ENCODE measurements around the gene ZNF385A.

Gene ZNF385A

GRCh38 chr12:54325442-54326109 lies 59.0 kb downstream of the ZNF385A start:
- TF ChIP-seq USF1 (IDR thresholded peaks at IDR 0.05): peak; percentile 32; the same call in 1 of the 2 replicates
- peak; percentile 32; the same call in 1 of the 2 replicates for TF ChIP-seq MAX (IDR thresholded peaks at IDR 0.05)

- TF ChIP-seq REST (IDR thresholded peaks at IDR 0.05; ENCODE audit: low read depth) (no peak), FOXM1 (IDR thresholded peaks at IDR 0.05; ENCODE audit: borderline replicate concordance, low read depth) (peak; percentile 75), TCF12 (IDR thresholded peaks at IDR 0.05; ENCODE audit: low read depth) (no peak), YY1 (IDR thresholded peaks at IDR 0.05; ENCODE audit: low read depth) (peak; percentile 96), EP300 (IDR thresholded peaks at IDR 0.05; ENCODE audit: borderline replicate concordance) (no peak), CREB1 (IDR thresholded peaks at IDR 0.05; ENCODE audit: low read depth) (peak; percentile 79; the same call in 1 of the 2 replicates), NFIC (IDR thresholded peaks at IDR 0.05) (no peak), TAF1 (IDR thresholded peaks at IDR 0.05; ENCODE audit: low read depth) (peak; percentile 97), USF1 (IDR thresholded peaks at IDR 0.05) (peak; percentile 96), TEAD4 (IDR thresholded peaks at IDR 0.05) (no peak), EGR1 (IDR thresholded peaks at IDR 0.05) (no peak), MAX (IDR thresholded peaks at IDR 0.05) (peak; percentile 63), RAD21 (IDR thresholded peaks at IDR 0.05; ENCODE audit: low read depth) (peak; percentile 91)
These were observed 59.7 kb downstream of the ZNF385A start, which contains the start of gene COPZ1 for GRCh38 chr12:54324617-54325441. Gene COPZ1, plus strand, starts transcription at chr12:54325131. Its CDS starts 33 bp downstream, at chr12:54325164.

GRCh38 chr12:54321363-54321762 lies 63.2 kb downstream of the ZNF385A start:
- TF ChIP-seq FOXM1 (IDR thresholded peaks at IDR 0.05; ENCODE audit: borderline replicate concordance, low read depth): no peak
- TF ChIP-seq TAF1 (IDR thresholded peaks at IDR 0.05; ENCODE audit: low read depth): no peak
- no peak for TF ChIP-seq TCF12 (IDR thresholded peaks at IDR 0.05; ENCODE audit: low read depth)
- TF ChIP-seq TEAD4 (IDR thresholded peaks at IDR 0.05): no peak
- TF ChIP-seq REST (IDR thresholded peaks at IDR 0.05; ENCODE audit: low read depth): no peak
- TF ChIP-seq USF1 (IDR thresholded peaks at IDR 0.05): no peak
- no peak for TF ChIP-seq EGR1 (IDR thresholded peaks at IDR 0.05)
- no peak for TF ChIP-seq ZBTB7A (IDR thresholded peaks at IDR 0.05; ENCODE audit: low read depth)
- TF ChIP-seq MAX (IDR thresholded peaks at IDR 0.05): no peak
- TF ChIP-seq YY1 (IDR thresholded peaks at IDR 0.05; ENCODE audit: low read depth): no peak
- TF ChIP-seq CREB1 (IDR thresholded peaks at IDR 0.05; ENCODE audit: low read depth): no peak
- no peak for TF ChIP-seq EP300 (IDR thresholded peaks at IDR 0.05; ENCODE audit: borderline replicate concordance)
- TF ChIP-seq NFIC (IDR thresholded peaks at IDR 0.05): no peak
- TF ChIP-seq RAD21 (IDR thresholded peaks at IDR 0.05; ENCODE audit: low read depth): no peak
- TF ChIP-seq CEBPB (IDR thresholded peaks at IDR 0.05): no peak

All from Ishikawa (cell line).